Hematopoietic multipotent progenitor cell treated with erythropoietin and hydrocortisone succinate and interleukin-3 and kit ligand, for 6 days (in vitro differentiated cells): ENCODE measurements around the gene ATRNL1.
"Not testable (repeated sequence)": the region's sequence is repeated elsewhere in the genome, so short reads cannot be mapped to it uniquely, and the experiment has no call there.

Experiments used
- DNase-seq: peaks from one replicate; pipeline ENCODE4 v3.0.0-alpha.2; 2015

Gene ATRNL1

DNA sequence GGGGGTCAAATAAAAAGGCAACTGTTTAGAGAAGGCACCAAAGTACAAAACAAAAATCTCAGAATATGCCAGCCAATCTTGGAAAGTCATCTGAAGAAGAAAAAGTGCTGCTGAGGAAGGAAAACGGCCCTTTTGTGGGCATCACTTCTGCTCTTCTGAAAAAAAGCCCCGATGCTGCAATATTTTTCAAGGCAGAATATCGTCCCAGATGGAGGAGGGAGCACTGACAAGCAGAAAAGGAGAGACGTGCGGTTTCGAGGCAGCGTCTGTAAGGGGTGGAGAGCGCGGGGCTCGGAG lies 959 bp upstream of the ATRNL1 start:
- no peak for DNase-seq

DNA sequence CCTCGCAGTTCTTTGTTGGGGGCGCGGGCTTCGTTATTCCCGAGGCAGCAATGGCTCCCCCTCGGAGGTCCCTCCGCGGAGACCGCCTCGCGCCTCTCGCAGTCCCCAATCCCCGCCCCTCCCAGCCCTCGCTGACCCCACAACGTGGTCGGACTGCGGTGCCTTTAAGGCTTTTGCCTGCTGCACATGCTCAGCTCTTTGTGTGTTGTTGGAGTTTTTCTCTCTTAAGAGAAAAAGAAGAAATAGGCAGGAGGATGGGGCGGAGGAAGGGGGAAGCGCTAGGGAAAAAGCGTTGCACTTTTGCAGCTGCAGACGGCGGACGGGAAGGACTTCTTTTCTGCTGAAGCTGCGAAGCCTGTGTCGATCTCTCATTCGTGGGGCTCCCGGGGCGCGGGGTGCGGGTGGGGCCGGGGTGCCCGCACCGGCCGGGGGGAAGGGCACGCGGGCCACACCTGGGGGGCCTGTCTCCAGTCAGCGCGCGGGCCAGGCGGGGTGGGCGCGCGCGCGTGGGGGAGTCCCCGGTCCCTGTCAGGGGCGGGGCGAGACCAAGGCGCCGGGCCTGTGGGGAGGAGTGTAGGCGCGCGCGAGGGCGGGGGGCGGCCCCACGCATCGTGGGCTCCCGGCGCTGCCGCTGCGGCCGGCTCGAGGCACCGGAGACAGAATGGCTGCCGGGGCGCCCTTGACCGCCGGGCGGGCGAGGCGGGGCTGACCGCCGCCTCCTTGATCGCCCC lies 445 bp upstream of the ATRNL1 start:
- peak; percentile 32 for DNase-seq

- no peak for DNase-seq
Measured at GRCh38 chr10:115093776-115094408, 727 bp downstream of the ATRNL1 start.

- no peak for DNase-seq
Measured at GRCh38 chr10:115094416-115095140, 1.4 kb downstream of the ATRNL1 start.

DNA sequence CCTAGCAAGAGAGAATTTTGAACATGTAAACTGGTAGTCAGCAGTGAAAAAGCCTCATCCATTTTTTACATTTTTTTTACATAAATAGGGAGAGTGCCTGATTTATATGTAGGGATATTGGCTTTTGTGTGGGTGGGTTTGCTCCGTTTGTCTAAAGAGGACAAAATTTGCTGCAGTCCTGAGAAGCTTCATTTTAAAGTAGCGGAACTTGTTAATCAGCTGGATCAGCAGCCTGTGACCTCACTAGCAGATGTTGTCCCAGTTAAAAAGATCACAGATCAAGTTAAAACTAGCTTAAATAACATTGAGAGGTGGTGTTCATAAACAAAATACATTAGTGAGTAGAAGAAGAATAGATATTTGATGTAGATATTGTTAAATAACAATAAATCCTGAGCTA lies 2.6 kb downstream of the ATRNL1 start:
- no peak for DNase-seq

DNA sequence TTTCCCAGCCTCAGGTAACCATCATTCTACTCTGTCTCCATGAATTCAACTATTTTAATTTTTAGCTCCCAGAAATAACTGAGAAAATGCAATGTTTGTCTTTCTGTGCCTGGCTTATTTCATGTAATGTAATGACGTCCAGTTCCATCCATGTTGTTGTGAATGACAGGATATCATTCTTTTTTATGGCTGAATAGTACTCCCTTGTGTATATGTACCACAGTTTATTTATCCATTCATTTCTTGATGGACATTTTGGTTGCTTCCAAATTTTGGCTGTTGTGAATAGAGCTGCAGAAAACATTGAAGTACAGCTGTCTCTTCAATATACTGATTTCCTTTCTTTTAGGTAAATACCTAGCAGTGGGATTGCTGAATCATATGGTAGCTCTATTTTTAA lies 10.5 kb downstream of the ATRNL1 start:
- no peak for DNase-seq

GRCh38 chr10:115105411-115105810 lies 12.2 kb downstream of the ATRNL1 start:
- DNase-seq: not testable (repeated sequence)

DNA sequence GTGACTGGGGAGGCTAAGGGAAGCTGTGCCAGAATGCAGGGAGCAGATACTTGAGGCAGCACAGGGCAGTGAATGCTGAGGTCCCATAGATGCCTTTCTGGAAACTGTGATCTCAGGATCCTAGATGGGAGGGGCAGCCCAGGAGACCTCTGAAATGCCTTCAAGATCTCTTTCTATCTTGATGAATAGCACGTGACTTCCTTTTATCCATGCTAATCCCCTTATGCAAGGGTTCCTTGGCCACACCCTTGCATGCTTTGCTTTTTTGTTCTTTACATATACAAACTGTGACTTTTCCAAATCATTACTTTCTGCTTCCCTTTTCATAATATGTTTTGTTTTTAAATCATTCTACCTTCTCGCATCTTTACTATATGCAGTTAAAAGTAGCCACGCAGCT lies 14.7 kb downstream of the ATRNL1 start:
- DNase-seq: no peak

DNA sequence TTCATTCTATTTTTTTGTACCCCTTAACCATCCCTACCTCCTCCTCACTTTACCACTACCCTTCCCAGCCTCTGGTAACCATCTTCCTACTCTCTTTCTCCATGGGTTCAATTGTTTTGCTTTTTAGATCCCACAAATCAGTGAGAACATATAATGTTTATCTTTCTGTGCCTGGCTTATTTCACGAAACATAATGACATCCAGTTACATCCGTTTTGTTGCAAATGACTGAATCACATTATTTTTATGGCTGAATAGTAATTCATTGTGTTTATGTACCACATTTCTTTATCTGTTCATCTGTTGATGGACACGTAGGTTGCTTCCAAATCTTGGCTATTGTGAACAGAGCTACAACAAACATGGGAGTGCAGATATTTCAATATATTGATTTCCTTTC lies 24.1 kb downstream of the ATRNL1 start:
- no peak for DNase-seq

DNA sequence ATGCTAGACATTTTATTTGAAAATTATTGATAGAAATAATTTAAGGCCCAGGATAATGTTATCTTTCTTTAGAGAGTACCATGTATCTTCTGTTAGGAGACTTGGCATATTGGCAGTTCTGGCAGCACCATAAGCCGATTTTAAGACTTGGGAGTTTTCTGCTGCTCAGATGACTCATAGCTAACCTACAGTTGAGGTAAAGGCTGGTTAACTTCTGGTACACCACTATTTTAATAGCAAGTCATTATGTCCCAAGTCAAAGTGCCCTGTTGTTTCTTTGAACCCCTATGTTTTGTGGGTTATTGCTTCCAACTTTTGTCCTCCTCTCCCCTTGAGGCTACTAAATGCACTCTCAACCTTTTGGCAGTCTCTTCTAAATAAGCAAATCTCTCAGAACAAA lies 25.2 kb downstream of the ATRNL1 start:
- no peak for DNase-seq

GRCh38 chr10:115125505-115125904 lies 32.3 kb downstream of the ATRNL1 start:
- DNase-seq: no peak

GRCh38 chr10:115129752-115130151 lies 36.6 kb downstream of the ATRNL1 start:
- DNase-seq: peak; percentile 66

DNA sequence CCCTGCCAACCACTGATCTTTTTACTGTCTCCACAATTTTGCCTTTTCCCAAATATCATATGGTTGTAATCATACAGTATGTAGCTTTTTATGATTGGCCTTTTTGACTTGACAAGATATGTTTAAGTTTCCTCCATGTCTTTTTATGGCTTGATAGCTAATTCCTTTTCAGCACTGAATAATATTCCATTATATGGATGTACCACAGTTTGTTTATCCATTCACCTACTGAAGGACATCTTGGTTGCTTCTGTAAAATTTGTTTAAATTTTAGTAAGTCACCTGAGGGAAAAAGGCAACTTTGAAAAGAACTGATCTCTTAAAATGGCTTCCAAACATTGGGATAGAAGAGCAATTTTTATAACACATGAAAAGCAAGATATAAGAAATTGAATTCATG lies 43.5 kb downstream of the ATRNL1 start:
- DNase-seq: no peak

GRCh38 chr10:115141254-115141653 lies 48.1 kb downstream of the ATRNL1 start:
- DNase-seq: peak; percentile 24

DNA sequence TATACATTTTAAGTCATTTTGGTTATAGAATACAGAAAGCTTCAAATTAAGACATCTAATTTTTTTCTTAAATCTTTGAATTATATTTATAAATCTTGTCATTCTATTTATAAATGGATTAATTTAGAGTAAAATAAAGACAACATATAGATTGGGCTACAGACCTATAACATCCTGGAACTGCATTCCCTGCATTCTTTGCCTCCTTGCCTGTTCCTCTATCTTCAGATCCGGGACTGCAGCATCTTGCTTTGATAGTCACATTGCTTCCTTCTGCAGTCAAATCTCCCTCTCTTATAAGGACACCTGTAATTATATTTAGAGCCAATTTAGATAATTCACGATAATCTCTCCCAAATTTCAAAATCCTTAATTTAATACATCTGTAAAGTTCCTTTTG lies 64.2 kb downstream of the ATRNL1 start:
- DNase-seq: no peak

GRCh38 chr10:115163129-115163528 lies 70.0 kb downstream of the ATRNL1 start:
- DNase-seq: no peak

GRCh38 chr10:115164220-115164619 lies 71.1 kb downstream of the ATRNL1 start:
- DNase-seq: no peak

DNA sequence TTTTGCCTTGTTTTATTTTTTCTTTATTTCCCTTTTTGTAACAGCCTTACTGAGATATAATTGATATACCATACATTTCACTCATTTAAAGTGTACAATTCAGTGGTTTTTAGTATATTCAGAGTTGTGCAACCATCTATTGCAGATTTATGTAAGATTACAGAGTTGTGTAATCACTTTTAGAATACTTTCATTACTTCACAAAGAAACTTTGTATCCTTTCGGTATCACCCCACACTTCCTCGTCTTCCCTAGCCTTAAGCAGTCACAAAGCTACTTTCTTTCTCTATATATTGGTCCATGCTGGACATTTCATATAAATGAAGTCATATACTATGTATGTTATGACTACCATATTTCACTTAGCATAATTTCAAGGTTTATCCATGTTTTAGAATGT lies 74.6 kb downstream of the ATRNL1 start:
- peak; percentile 17 for DNase-seq

DNA sequence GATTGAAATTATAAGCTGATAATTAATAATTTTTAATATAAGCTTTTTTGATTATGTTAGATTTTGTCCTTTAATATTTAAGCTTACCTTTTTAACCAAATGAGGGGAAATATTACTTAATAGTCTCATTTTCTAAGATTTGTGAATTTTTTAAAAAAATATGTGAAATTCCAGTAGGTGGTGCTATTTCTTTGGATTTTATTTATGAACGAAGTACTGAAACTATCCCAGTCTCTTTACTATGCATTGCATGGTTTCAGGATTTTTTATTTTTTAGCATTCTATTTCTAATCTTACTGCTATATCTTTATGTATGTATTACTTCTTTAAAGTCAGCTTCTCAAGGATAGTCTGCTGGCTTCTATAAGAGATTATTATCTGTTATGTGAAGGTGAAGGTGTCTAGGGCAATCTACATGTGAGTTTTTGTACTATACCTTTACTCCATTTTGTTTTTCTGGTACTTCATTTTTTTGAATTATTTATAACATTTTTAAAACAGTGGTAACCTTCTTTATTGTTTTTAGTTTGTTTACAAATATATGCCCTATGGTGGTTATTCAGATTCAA lies 78.3 kb downstream of the ATRNL1 start:
- DNase-seq: peak; percentile 47

GRCh38 chr10:115173915-115174443 lies 80.8 kb downstream of the ATRNL1 start:
- no peak for DNase-seq

- DNase-seq: not testable (repeated sequence)
Measured at GRCh38 chr10:115207276-115207675, 114.1 kb downstream of the ATRNL1 start.

- no peak for DNase-seq
Measured at GRCh38 chr10:115209133-115209532, 116.0 kb downstream of the ATRNL1 start.

GRCh38 chr10:115214829-115215228 lies 121.7 kb downstream of the ATRNL1 start:
- no peak for DNase-seq

GRCh38 chr10:115219203-115219602 lies 126.0 kb downstream of the ATRNL1 start:
- no peak for DNase-seq
